ENCODE measurements around the gene ABL1.
"Not testable (repeated sequence)": the region's sequence is repeated elsewhere in the genome, so short reads cannot be mapped to it uniquely, and the experiment has no call there.

Gene ABL1

GRCh38 chr9:130906735-130907416 lies 71.8 kb downstream of the ABL1 start:
- no peak for DNase-seq (ENCODE audit: low spot score)
- in situ Hi-C loops (cut with MboI; ENCODE audit: low pct_unique_long_range_greater_than_20kb, low sequenced_read_pairs, unreplicated experiment): no loop called here
- no peak for TF ChIP-seq CTCF (IDR thresholded peaks at IDR 0.05; ENCODE audit: extremely low read depth, insufficient read depth, missing control alignments)

GRCh38 chr9:130908146-130908877 lies 73.3 kb downstream of the ABL1 start:
- in situ Hi-C loops (cut with MboI; ENCODE audit: low pct_unique_long_range_greater_than_20kb, low sequenced_read_pairs, unreplicated experiment): no loop called here
- no peak for TF ChIP-seq CTCF (IDR thresholded peaks at IDR 0.05; ENCODE audit: extremely low read depth, insufficient read depth, missing control alignments)
- DNase-seq (ENCODE audit: low spot score): no peak

GRCh38 chr9:130908878-130909355 lies 73.9 kb downstream of the ABL1 start:
- no peak for DNase-seq (ENCODE audit: low spot score)
- no peak for TF ChIP-seq CTCF (IDR thresholded peaks at IDR 0.05; ENCODE audit: extremely low read depth, insufficient read depth, missing control alignments)
- in situ Hi-C loops (cut with MboI; ENCODE audit: low pct_unique_long_range_greater_than_20kb, low sequenced_read_pairs, unreplicated experiment): no loop called here

- DNase-seq (ENCODE audit: low spot score); in situ Hi-C loops (cut with MboI; ENCODE audit: low pct_unique_long_range_greater_than_20kb, low sequenced_read_pairs, unreplicated experiment): not testable (repeated sequence)
Observed at GRCh38 chr9:130910041-130910440, 75.0 kb downstream of the ABL1 start.

- in situ Hi-C loops (cut with MboI; ENCODE audit: low pct_unique_long_range_greater_than_20kb, low sequenced_read_pairs, unreplicated experiment); DNase-seq (ENCODE audit: low spot score): not testable (repeated sequence)
Observed at GRCh38 chr9:130910670-130911069, 75.6 kb downstream of the ABL1 start.

GRCh38 chr9:130911254-130912049 lies 76.4 kb downstream of the ABL1 start:
- TF ChIP-seq CTCF (IDR thresholded peaks at IDR 0.05; ENCODE audit: extremely low read depth, insufficient read depth, missing control alignments): no peak
- in situ Hi-C loops (cut with MboI; ENCODE audit: low pct_unique_long_range_greater_than_20kb, low sequenced_read_pairs, unreplicated experiment): no loop called here
- DNase-seq (ENCODE audit: low spot score): no peak

- TF ChIP-seq CTCF (IDR thresholded peaks at IDR 0.05; ENCODE audit: extremely low read depth, insufficient read depth, missing control alignments): no peak
- in situ Hi-C loops (cut with MboI; ENCODE audit: low pct_unique_long_range_greater_than_20kb, low sequenced_read_pairs, unreplicated experiment): no loop called here
- DNase-seq (ENCODE audit: low spot score): no peak
Observed at GRCh38 chr9:130912932-130913598, 78.0 kb downstream of the ABL1 start.

All from GM13977 (cell line).